Measurements from ENCODE around the gene CTBP2. TPM values are rescaled to one million over a fixed set of nuclear protein-coding genes. Genes with fewer than 3 reads are reported as not detected.

Gene CTBP2
- total and polyA plus RNA-seq, 2 of the 13 experiments (the other 11 are each of a cell fraction or from before 2014, with no cell fraction given) = 0.08 TPM; not detected in 1

- intact Hi-C loops (cut with micrococcal nuclease; ENCODE audit: unreplicated experiment) (no loop called here), in situ Hi-C loops (cut with HindIII; ENCODE audit: extremely low pct_ligation_motif_present, low pct_unique_long_range_greater_than_20kb) (no loop called here)
- Histone ChIP-seq H2AFZ (ENCODE audit: low read length) (no peak overlapping the region), H3K9ac (ENCODE audit: insufficient read depth, low read depth, low read length) (no peak overlapping the region), H3K4me1 (ENCODE audit: insufficient read depth, low read length) (no peaks in the 10 kb centered on the region), H3K27me3 (ENCODE audit: control insufficient read depth in 1 of 2, insufficient read depth in 2 of 2, low read length in 2 of 2) (peaks cover 0 to 11% of the 10 kb centered on the region in 2 experiments; a peak in 2 of 5 replicates), H3K36me3 (replicated peaks in 1 of 2; ENCODE audit: control insufficient read depth in 1 of 2, insufficient read depth in 2 of 2, low read length in 2 of 2) (no peaks in the 10 kb centered on the region), H3K4me2 (ENCODE audit: low read depth, low read length) (no peak overlapping the region), H4K20me1 (ENCODE audit: insufficient read depth, low read length) (no peaks in the 10 kb centered on the region), H3K4me3 (replicated peaks in 1 of 3; ENCODE audit: insufficient read depth in 1 of 3, low read depth in 2 of 3, low read length in 3 of 3) (no peak overlapping the region), H3K27ac (ENCODE audit: extremely low read length, insufficient read depth, low read length) (no peak overlapping the region), H3K9me3 (ENCODE audit: low read length) (no peaks in the 10 kb centered on the region), H3K79me2 (ENCODE audit: insufficient read depth, low read length) (no peaks in the 10 kb centered on the region)
- no peak for FAIRE-seq
- WGBS (ENCODE audit: low lambda C conversion rate) = 47% methylated on average over 5 of the region's 10 CpGs
- ChIA-PET CTCF (ENCODE audit: low intra/inter-chr PET ratio, low total read pairs) (no interaction called here), POLR2A (no interaction called here)
- ATAC-seq = no peak
- TF ChIP-seq ZNF33B (CRISPR knock-in tag; IDR thresholded peaks at IDR 0.05) = no peak
- no peak for TF ChIP-seq KMT2B (CRISPR knock-in tag; IDR thresholded peaks at IDR 0.05)
- no peak for TF ChIP-seq ZNF34 (CRISPR knock-in tag; IDR thresholded peaks at IDR 0.05; ENCODE audit: borderline replicate concordance)
- no peak for DNase-seq (ENCODE audit: low spot score)
- BruUV-seq (replicated peaks) = no TSS peak
Observed at GRCh38 chr10:125201791-125202622, 41.6 kb upstream of the CTBP2 start.

- Histone ChIP-seq H2AFZ (ENCODE audit: low read length) (no peak overlapping the region), H3K27ac (ENCODE audit: extremely low read length, insufficient read depth, low read length) (no peak overlapping the region), H3K4me1 (ENCODE audit: insufficient read depth, low read length) (no peaks in the 10 kb centered on the region), H3K9me3 (ENCODE audit: low read length) (no peaks in the 10 kb centered on the region), H3K4me2 (ENCODE audit: low read depth, low read length) (no peak overlapping the region), H4K20me1 (ENCODE audit: insufficient read depth, low read length) (no peaks in the 10 kb centered on the region), H3K9ac (ENCODE audit: insufficient read depth, low read depth, low read length) (no peak overlapping the region), H3K79me2 (ENCODE audit: insufficient read depth, low read length) (no peaks in the 10 kb centered on the region), H3K4me3 (replicated peaks in 1 of 3; ENCODE audit: insufficient read depth in 1 of 3, low read depth in 2 of 3, low read length in 3 of 3) (no peak overlapping the region), H3K36me3 (replicated peaks in 1 of 2; ENCODE audit: control insufficient read depth in 1 of 2, insufficient read depth in 2 of 2, low read length in 2 of 2) (no peaks in the 10 kb centered on the region), H3K27me3 (ENCODE audit: control insufficient read depth in 1 of 2, insufficient read depth in 2 of 2, low read length in 2 of 2) (peaks cover 0 to 11% of the 10 kb centered on the region in 2 experiments; a peak in 2 of 5 replicates)
- FAIRE-seq (no peak), DNase-seq (ENCODE audit: low spot score) (no peak), ATAC-seq (no peak)
- CTCF ChIA-PET (ENCODE audit: low intra/inter-chr PET ratio, low total read pairs) = no interaction called here
- no CpG with 5 or more reads among the region's 5 CpGs for WGBS (ENCODE audit: low lambda C conversion rate)
- in situ Hi-C loops (cut with HindIII; ENCODE audit: extremely low pct_ligation_motif_present, low pct_unique_long_range_greater_than_20kb) (no loop called here), intact Hi-C loops (cut with micrococcal nuclease; ENCODE audit: unreplicated experiment) (no loop called here)
- POLR2A ChIA-PET = no interaction called here
- BruUV-seq (replicated peaks) = no TSS peak
- no peak for TF ChIP-seq TBX2 (CRISPR knock-in tag; IDR thresholded peaks at IDR 0.05; ENCODE audit: borderline replicate concordance)
- no peak for TF ChIP-seq HOMEZ (CRISPR knock-in tag; IDR thresholded peaks at IDR 0.05; ENCODE audit: low read depth)
- TF ChIP-seq DBP (CRISPR knock-in tag; IDR thresholded peaks at IDR 0.05; ENCODE audit: not compliant biosample characterization) = no peak
- TF ChIP-seq, protein P1, sequence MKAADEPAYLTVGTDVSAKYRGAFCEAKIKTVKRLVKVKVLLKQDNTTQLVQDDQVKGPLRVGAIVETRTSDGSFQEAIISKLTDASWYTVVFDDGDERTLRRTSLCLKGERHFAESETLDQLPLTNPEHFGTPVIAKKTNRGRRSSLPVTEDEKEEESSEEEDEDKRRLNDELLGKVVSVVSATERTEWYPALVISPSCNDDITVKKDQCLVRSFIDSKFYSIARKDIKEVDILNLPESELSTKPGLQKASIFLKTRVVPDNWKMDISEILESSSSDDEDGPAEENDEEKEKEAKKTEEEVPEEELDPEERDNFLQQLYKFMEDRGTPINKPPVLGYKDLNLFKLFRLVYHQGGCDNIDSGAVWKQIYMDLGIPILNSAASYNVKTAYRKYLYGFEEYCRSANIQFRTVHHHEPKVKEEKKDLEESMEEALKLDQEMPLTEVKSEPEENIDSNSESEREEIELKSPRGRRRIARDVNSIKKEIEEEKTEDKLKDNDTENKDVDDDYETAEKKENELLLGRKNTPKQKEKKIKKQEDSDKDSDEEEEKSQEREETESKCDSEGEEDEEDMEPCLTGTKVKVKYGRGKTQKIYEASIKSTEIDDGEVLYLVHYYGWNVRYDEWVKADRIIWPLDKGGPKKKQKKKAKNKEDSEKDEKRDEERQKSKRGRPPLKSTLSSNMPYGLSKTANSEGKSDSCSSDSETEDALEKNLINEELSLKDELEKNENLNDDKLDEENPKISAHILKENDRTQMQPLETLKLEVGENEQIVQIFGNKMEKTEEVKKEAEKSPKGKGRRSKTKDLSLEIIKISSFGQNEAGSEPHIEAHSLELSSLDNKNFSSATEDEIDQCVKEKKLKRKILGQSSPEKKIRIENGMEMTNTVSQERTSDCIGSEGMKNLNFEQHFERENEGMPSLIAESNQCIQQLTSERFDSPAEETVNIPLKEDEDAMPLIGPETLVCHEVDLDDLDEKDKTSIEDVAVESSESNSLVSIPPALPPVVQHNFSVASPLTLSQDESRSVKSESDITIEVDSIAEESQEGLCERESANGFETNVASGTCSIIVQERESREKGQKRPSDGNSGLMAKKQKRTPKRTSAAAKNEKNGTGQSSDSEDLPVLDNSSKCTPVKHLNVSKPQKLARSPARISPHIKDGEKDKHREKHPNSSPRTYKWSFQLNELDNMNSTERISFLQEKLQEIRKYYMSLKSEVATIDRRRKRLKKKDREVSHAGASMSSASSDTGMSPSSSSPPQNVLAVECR (CRISPR knock-in tag; IDR thresholded peaks at IDR 0.05; ENCODE audit: borderline replicate concordance) = no peak
- TF ChIP-seq KLF12 (CRISPR knock-in tag; IDR thresholded peaks at IDR 0.05; ENCODE audit: borderline replicate concordance) = no peak
- no peak for TF ChIP-seq U2AF1 (optimal IDR thresholded peaks at IDR 0.05; ENCODE audit: low read depth, low read length)
- TF ChIP-seq ZNF335 (CRISPR knock-in tag; IDR thresholded peaks at IDR 0.05) = no peak
- TF ChIP-seq KDM1A (CRISPR knock-in tag; IDR thresholded peaks at IDR 0.05) = no peak
Observed at GRCh38 chr10:125201108-125201524, 40.8 kb upstream of the CTBP2 start.

Data from HepG2 (cell line).